H4 (cell line): Measurements from ENCODE around the gene HUWE1. TPM values are rescaled to one million over a fixed set of nuclear protein-coding genes. Genes with fewer than 3 reads are reported as not detected.
"Not testable (repeated sequence)": the region's sequence is repeated elsewhere in the genome, so short reads cannot be mapped to it uniquely, and the experiment has no call there.

ENCODE experiments used
- DNase-seq: peaks from one replicate; pipeline ENCODE4 v3.0.0-alpha.2; 2015; ENCODE audit warnings: low spot score
- total RNA-seq: library from RNA; depleted of rRNA; stranded (reverse); fragments of >200 nt; shearing (Covaris generic); gene quantifications from 2 replicates; pipeline ENCODE4 v1.2.3, GENCODE V29; 2014; rRNA removed

HUWE1 gene, protein sequence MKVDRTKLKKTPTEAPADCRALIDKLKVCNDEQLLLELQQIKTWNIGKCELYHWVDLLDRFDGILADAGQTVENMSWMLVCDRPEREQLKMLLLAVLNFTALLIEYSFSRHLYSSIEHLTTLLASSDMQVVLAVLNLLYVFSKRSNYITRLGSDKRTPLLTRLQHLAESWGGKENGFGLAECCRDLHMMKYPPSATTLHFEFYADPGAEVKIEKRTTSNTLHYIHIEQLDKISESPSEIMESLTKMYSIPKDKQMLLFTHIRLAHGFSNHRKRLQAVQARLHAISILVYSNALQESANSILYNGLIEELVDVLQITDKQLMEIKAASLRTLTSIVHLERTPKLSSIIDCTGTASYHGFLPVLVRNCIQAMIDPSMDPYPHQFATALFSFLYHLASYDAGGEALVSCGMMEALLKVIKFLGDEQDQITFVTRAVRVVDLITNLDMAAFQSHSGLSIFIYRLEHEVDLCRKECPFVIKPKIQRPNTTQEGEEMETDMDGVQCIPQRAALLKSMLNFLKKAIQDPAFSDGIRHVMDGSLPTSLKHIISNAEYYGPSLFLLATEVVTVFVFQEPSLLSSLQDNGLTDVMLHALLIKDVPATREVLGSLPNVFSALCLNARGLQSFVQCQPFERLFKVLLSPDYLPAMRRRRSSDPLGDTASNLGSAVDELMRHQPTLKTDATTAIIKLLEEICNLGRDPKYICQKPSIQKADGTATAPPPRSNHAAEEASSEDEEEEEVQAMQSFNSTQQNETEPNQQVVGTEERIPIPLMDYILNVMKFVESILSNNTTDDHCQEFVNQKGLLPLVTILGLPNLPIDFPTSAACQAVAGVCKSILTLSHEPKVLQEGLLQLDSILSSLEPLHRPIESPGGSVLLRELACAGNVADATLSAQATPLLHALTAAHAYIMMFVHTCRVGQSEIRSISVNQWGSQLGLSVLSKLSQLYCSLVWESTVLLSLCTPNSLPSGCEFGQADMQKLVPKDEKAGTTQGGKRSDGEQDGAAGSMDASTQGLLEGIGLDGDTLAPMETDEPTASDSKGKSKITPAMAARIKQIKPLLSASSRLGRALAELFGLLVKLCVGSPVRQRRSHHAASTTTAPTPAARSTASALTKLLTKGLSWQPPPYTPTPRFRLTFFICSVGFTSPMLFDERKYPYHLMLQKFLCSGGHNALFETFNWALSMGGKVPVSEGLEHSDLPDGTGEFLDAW (N-terminal part only)
- 63.2 and 72.9 TPM in 2 replicates for total RNA-seq

DNA sequence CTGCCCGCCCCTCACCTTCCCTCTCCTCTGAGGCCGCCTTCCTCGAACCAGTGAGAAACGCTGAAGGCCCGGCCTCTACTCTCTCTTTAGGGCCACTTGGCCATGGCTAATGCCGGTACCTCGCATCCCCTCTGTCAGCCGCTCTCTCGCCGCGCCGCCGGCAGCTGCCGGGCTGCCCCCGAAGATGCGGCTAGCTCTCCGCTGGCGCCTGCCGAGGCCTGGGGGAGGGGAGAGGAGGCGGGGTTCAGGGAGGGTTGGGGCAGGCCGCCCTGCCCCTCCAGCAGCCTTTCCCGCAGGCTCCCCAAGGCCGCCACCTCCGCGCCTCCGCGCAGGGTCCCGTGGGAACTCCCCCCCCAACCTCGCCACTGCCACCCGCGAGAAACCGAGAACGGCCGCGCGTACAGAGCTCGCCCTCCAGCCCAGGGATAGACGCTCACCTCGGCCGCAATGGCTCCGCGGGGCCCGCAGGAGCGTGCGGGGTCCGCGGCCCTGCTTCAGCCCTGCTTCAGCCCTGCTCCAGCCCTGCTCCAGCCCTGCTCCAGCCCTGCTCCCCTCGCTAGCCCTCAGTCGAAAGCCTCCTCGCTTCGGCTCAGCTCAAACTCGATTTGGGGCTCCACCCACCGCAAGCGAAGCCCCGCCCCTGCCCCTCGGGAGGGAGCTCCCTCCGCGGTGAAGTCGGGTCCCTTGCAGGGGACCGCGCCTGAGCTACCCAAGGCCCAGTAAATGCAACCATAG lies at the start of gene HUWE1:
Gene HUWE1 (minus strand): TSS at position 569 of the 735 bp plus-strand sequence. CDS start 32,612 bp downstream, outside the sequence.
- DNase-seq: peak; percentile 69

DNA sequence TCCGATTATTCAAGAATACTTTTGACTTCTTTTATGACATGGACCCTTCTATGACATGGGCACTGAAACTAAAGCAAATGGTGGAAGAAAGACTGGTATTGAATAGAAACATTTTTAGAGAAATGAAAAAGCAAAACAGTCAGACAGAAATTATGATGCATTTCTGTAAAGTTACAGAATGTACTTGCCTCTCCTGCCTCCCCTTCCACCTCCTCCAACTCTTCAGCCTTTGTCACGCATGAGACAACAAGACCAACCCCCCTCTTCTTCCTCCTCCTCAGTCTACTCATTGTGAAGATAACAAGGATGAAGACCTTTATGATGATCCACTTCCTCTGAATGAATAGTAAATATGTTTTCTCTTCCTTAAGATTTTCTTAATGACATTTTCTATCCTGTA lies 46.3 kb upstream of the HUWE1 start:
- no peak for DNase-seq

DNA sequence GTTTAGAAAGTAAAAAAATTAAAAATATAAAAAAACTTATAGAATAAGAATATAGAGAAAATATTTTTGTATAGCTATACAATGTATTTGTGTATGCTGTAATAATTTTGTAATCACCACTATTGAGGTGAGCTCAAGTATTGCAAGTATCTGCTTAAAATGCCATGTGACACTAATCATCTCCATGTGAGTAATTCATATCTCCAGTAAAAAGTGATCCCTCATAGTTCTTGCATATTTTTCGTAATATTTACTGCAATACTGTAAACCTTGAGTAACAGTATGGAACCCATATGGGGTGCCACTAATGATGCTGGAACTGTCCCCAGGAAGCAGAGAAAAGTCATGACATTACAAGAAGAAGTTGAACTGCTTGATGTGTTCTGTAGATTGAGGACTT lies 43.2 kb upstream of the HUWE1 start:
- no peak for DNase-seq

DNA sequence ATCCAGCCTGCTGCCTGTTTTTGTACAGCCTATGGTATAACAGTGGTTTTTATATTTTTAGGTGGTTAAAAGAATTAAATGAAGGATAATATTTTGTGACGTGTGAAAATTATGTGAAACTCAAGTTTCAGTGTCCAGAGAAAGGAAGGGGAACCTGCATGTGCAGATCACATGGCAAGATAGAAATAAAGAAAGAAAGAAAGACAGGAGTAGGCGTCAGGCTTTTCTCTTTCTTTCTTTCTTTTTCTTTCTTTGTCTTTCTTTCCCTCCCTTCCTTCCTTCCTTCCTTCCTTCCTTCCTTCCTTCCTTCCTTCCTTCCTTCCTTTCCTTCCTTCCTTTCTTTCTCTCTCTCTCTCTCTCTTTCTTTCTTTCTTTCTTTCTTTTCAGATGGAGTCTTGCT lies 42.0 kb upstream of the HUWE1 start:
- DNase-seq: no peak

DNA sequence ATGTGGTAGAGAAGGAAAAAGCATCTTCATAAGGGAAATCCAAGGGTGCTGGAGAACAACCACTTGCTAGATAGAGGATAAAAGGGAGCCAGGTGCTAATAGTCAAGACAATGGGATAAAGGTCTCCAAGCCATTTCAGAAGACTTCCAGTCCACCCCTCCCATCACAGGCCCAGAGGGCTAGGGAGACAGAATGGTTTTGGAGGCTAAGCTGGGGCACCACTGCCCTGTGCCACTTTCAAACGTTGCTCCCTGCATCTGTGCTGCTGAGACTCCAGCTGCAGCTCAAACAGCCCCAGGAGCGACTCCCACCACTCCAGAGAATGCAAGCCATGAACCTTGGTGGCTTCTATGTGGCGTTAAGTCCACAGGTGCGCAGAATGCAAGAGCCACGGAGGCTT lies 38.4 kb upstream of the HUWE1 start:
- DNase-seq: no peak

DNA sequence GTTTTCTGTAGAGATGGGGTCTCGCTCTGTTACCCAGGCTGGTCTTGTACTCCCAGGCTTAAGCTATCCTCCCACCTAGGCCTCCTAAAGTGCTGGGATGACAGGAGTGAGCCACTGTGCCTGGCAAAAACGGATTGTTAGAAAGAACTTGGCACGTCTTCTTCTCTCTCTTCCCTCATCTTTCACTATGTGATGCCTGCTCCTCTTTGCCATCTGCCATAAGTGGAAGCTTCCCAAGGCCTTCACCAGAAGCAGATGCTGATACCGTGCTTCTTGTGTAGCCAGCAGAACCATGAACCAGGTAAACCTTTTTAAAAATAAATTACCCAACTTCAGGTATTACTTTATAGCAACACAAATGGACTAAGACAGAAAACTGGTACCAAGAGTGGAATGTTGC lies 36.9 kb upstream of the HUWE1 start:
- DNase-seq: no peak

DNA sequence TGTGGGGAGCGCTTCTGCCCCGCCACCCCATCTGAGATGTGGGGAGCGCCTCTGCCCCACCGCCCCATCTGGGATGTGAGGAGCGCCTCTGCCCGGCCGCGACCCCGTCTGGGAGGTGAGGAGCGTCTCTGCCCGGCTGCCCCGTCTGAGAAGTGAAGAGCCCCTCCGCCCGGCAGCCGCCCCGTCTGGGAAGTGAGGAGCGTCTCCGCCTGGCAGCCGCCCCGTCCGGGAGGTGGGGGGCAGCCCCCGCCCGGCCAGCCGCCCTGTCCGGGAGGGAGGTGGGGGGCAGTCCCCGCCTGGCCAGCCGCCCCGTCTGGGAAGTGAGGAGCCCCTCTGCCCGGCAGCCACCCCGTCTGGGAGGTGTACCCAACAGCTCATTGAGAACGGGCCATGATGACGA lies 35.1 kb upstream of the HUWE1 start:
- not testable (repeated sequence) for DNase-seq

DNA sequence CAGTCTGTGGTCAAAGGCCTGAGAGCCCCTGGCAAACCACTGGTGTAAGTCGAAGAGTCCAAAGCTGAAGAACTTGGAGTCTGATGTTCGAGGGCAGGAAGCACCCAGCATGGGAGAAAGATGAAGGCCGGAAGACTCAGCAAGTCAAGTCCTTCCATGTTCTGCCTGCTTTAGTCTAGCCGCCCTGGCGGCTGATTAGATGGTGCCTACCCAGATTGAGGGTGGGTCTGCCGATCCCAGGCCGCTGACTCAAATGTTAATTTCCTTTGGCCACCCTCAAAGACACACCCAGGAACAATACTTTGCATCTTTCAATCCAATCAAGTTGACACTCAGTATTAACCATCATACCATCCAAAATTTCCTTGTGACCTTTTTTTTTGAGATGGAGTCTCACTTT lies 33.1 kb upstream of the HUWE1 start:
- not testable (repeated sequence) for DNase-seq

DNA sequence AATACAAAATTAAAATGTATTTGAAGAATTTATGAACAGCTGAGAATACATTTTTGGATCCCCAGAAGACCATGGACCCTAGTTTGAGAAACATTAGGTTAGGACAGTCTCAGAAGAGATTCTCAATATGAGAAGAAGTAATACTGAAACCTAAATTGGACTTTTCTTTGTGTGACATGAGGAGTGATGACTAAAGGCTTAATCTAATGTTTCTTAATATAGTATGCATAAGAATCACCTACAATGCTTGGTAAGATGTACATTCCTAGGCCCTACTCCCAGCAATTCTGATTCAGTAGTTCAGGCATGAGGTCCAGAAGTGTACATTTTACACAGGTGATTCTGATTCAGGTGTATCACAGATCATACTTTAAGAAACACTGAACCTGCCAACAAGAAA lies 31.6 kb upstream of the HUWE1 start:
- DNase-seq: no peak

DNA sequence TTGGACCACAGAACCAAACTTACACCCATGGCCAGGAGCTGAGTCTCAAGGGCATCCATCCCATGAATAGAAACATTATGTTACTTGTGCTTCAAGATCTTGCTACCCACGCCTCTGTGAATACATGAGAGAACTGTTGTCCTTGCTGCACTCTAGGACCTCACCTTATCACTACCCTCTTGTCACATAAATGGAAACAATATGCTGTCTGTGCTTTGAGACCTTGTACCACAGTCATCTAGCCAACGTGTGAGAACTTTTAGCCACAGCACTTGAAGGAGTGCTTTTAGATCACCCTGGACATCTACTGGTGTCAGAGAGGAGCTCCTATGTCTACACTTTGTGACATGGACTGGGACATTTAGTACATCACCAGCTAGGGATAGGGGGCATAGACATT lies 30.7 kb upstream of the HUWE1 start:
- DNase-seq: no peak

DNA sequence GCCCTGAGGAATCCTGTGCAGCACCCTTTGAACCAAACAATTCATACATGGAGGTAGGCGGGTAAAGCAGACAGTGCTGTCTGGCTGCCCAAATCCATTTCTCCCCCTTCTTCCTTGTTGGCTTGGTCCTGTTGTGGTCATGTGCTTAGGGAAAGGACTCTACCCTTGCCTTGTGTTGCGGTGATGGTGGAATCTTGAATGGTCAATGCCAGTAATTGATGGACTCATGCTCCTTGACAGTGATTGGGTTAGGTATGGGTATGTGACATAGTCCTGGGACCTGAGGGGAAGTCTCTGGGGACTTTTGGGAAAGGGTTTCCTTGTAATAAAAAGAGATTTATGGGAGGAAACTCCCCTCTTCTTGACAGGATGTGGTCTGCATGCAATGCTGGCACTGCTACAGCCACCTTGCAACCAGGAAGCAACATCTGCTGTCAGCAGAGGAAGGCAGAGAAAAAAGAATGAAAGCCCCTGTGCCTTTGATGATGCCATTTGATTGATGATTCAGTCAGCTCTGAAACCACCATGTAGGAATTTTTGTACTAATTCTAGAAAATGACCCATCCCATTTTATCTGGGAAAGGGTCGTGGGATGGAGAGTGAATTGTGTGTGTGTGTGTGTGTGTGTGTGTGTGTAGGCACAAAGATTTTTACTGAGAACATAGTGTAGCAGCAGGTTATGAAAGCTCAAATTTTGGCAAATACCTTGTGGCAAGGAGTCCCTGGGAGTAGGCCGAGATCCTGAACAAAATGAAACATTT lies 30.0 kb upstream of the HUWE1 start:
- peak; percentile 21 for DNase-seq

DNA sequence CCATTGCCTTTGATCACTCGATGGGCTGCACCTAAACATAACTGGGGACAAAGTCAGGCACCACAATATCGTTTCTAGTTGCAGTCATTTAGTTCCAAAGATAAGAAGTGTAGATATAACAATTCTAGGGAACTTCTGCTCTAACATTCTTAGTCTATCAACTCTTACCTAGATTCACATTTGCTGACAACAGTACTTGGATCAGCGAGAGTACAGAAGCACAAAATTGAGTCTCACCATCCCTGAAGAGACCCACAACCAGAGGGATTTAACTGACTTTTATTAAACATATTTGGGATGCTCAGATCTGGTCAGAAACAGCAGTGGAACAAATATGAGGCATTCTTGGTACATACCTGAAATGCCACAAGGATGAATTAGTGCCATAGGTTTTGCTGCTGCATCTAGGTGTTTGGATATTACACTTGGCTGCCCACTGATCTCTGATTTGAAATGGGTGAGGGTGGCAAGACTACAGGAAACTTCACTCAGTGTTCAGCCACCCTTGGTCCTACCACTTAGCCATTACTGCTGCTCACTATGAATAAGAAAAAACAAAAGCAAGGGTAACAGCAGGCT lies 28.9 kb upstream of the HUWE1 start:
- DNase-seq: no peak

DNA sequence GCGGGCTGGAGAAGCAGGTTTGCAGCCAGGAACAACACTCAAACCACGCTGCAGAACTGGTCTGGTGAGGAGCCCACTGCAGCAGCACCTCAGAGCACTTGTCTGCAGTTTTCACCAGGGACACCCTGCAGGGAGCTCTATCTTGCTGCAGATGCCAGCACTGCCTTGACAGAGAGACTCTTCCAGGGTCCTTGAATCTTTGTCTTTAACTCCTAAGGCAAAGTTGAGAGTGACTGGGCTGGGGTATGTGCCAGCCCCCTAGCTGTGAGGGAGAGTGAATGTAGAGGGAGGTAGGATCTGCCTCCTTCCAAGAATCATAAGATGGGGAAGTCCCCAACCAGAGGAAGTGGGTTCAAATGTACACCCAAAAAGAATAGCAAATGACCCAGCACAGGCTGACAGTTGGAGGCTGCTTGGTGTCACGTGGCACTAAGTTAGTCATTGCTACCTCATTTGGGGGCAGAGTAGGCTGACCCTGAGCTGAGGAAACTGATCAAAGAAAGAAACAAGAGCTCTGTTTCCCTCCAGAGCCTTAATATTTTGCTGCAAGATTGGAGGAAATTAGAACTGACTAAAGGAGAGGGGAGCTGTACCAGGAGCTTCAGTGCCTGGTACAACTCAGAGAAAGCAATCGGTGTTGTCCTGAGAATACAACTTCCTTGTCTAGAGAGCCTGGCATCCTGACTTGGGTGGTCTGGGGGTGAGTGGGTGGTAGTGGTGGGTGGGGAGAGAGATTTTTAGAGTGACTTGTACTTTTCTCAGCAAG lies 28.2 kb upstream of the HUWE1 start:
- DNase-seq: no peak

DNA sequence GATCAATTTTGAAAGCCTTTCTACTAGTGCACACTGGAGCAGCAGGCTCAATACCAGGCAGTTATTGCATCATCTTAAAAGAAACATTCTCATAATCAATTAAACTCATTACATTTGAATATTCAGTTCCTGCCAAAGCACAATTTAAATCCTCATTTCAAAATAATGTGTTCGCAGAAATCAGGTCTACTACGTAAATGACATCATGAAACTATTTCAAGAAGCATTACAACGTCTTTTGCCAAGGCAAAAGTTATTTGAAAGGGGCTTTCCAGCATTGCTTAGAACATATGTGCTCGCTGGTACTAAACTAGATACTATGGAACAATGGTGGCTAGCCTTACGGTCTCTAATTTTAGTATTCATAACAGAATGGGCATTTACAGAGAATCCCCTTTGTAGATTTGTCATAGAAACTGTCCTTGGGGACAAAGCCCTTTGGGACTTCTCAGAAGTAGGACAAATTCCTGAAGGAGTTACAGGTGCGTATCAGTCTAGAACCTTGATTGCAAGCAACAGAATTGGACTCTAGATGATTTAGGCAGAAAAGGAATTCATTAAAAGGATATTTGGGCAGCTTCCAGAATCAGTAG lies 27.6 kb upstream of the HUWE1 start:
- no peak for DNase-seq

DNA sequence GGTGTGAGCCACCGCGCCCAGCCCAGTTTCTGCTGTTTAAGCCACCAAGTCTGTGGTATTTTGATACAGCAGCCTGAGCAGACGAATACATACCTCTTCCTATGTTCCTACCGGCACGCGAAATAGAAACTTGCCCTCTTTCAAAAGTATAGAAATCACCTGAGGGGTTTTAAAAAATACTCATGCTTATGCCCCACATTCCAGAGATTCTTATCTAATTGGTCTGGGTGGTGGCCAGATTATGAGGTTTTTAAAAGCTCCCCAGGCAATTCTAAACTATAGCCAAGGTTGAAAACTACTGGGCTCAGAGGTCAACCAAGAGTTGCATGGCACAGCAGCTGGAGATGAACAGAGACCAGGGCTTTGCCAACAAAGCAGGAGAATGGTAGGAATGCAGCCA lies 24.9 kb upstream of the HUWE1 start:
- no peak for DNase-seq

DNA sequence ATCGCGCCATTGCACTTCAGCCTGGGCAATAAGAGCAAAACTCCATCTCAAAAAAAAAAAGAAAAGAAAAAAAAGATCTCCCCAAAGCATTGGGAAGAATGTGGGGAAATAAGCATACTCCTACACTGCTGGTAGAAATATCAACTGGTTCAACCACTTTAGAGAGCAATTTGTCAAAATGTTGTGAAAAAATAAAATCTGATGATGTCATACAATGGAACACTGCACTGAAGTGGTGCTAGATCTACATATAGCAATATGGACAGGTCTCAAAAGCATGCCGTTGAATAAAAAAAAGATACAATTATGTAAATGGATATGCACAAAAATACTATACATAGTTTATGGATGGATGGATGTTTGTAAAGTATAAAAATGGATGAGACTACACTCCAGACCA lies 18.3 kb upstream of the HUWE1 start:
- DNase-seq: no peak

DNA sequence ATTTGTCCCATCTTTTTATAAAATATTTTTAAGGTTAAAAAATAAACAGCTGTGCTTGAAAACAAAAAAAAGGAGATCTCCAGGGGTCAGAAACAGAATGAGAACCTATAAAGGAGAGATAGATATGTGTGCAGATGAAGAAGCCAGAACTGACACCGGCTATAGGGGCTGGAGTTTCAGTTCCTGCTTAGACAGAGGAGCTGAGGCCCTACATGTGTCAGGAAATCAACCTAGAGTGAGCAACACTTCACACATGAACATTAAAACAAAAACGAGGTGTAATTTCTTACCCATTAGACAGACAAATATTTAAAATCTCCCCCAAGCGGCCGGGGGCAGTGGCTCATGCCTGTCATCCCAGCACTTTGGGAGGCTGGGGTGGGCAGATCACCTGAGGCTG lies 17.8 kb upstream of the HUWE1 start:
- no peak for DNase-seq

DNA sequence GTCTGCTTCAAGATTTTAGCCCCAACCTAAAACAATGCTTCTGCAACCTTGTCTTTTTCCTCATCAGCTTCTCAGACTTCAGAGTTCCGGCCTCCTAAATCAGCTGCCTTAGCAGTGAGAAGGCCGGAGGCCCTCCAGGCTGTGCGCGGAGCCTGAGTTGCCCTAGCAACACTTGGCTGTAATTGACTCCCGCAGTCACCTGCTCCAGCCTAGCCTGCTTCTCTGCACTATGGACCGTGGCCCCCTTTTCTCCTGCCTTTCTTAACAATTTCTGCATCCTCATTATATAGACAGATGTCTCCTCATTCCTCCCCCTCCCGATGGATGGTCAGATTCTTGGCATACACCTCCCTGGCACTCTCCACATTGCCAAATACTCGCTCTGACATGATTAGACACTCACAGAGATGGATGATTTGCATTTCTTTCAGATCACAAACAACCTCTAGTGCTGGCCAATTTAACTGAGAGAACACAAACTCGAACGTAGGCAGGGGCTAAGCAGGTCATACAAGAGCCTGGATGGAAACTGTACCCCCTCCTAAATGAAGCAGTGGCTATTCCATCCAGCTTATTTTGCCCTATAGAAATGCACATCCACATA lies 9.5 kb upstream of the HUWE1 start:
- no peak for DNase-seq

DNA sequence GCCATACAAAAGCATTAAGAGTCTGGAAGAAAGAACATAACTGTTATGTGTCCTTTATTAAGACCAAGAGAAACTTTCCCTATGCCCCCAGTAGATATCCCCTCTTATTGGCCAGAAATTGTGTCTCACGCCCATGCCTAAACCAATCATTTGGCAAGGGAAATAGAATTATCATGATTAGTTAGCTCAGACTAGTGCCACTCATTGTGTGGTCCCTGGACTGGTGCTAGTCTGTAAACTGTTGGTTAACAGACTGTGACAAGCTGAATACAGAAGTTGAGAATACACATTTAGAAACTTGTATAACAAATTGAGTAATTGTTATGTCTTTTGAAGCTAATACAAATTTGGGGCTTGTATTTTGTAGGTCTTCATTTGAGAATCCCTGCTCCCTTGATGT lies 8.1 kb upstream of the HUWE1 start:
- no peak for DNase-seq
